Mesendoderm (in vitro differentiated cells): Measurements from ENCODE around the gene RHOB.

ENCODE experiments used
- DNase-seq: peaks from one replicate; pipeline ENCODE4 v3.0.0; 2013
- H2AK5ac ChIP-seq: 2 replicates; pipeline ENCODE4 v1.6.1; 2013; ENCODE audit warnings: low read length, inconsistent platforms
- H2BK120ac ChIP-seq: 2 replicates; pipeline ENCODE4 v1.6.1; 2013; ENCODE audit warnings: low read depth, mild to moderate bottlenecking, low read length, moderate library complexity, mixed read lengths
- H2BK15ac ChIP-seq: replicated peaks from 2 replicates; pipeline ENCODE4 v1.6.1; 2013; ENCODE audit warnings: low read depth, mild to moderate bottlenecking, moderate library complexity
- H2BK5ac ChIP-seq: 2 replicates; pipeline ENCODE4 v1.6.1; 2013; ENCODE audit warnings: low read length, inconsistent platforms
- H3K18ac ChIP-seq: 2 replicates; pipeline ENCODE4 v1.6.1; 2013; ENCODE audit warnings: mild to moderate bottlenecking, low read length, mixed read lengths
- H3K23ac ChIP-seq: one replicate; pipeline ENCODE4 v1.6.1; 2013; ENCODE audit warnings: low read length
- H3K27ac ChIP-seq: 2 replicates; pipeline ENCODE4 v1.5.1; 2013; ENCODE audit warnings: low read depth, mild to moderate bottlenecking, inconsistent platforms, low read length, moderate library complexity
- H3K27me3 ChIP-seq: 2 replicates; pipeline ENCODE4 v1.6.1; 2013; ENCODE audit warnings: low read length, control low read depth, mild to moderate bottlenecking, inconsistent platforms; ENCODE audit not compliant: insufficient read depth, poor library complexity
- H3K36me3 ChIP-seq: 2 replicates; pipeline ENCODE4 v1.6.1; 2013; ENCODE audit warnings: low read length, inconsistent platforms; ENCODE audit not compliant: control insufficient read depth, insufficient read depth
- H3K4ac ChIP-seq: one replicate; pipeline ENCODE4 v1.6.1; 2013; ENCODE audit warnings: low read depth, mild to moderate bottlenecking, low read length, moderate library complexity
- H3K4me1 ChIP-seq: 2 replicates; pipeline ENCODE4 v1.6.1; 2013; ENCODE audit warnings: low read depth, low read length, inconsistent platforms; ENCODE audit not compliant: control insufficient read depth
- H3K4me2 ChIP-seq: 2 replicates; pipeline ENCODE4 v1.6.1; 2013; ENCODE audit warnings: low read length
- H3K4me3 ChIP-seq: 2 replicates; pipeline ENCODE4 v1.5.1; 2013; ENCODE audit warnings: mild to moderate bottlenecking, low read length
- H3K56ac ChIP-seq: one replicate; pipeline ENCODE4 v1.6.1; 2013; ENCODE audit warnings: low read length
- H3K79me1 ChIP-seq: 2 replicates; pipeline ENCODE4 v1.6.1; 2013; ENCODE audit warnings: low read length, inconsistent platforms
- H3K79me2 ChIP-seq: 2 replicates; pipeline ENCODE4 v1.6.1; 2013; ENCODE audit warnings: mild to moderate bottlenecking, low read length; ENCODE audit not compliant: control insufficient read depth, insufficient read depth
- H3K9ac ChIP-seq: 2 replicates; pipeline ENCODE4 v1.6.1; 2013; ENCODE audit warnings: low read length, inconsistent platforms
- H4K5ac ChIP-seq: one replicate; pipeline ENCODE4 v1.6.1; 2013; ENCODE audit warnings: low read length
- H4K8ac ChIP-seq: one replicate; pipeline ENCODE4 v1.6.1; 2013; ENCODE audit warnings: low read depth, mild to moderate bottlenecking, control low read depth, low read length, moderate library complexity
- WGBS: extraction: QIAGEN DNeasy Blood & Tissue Kit; methylation state at CpG from one replicate; pipeline ENCODE4 v1.1.7; 2013; ENCODE audit warnings: low lambda C conversion rate, missing lambda C conversion rate; ENCODE audit not compliant: insufficient coverage; ENCODE audit errors: extremely low coverage; 5-methylcytosine and 5-hydroxymethylcytosine counted together

Gene RHOB

DNA sequence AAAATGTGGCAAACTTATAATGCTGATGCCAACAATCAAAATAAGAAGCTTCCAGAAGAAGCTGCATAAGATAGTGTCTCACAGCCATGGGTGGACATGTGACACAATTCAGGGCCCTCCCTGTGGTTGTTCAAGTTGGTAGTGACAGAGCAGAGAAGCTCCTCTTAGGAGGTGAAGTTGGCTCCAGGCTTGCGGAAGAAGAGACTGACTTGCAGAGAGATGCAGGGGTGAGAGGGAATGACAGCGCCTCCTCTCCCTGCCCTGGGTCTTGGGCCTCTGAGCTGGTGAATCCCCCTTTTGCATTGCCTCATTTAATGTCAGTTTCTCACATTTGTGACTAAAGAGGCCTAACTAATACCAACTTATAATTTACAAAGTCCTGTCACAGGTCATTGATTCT is 23.0 kb upstream of the RHOB start:
- Histone ChIP-seq H3K4me3 (no peak overlapping the region), H2BK15ac (no peak overlapping the region), H3K4me1 (no peaks in the 10 kb centered on the region), H4K5ac (no peak overlapping the region), H3K27me3 (no peaks in the 10 kb centered on the region), H3K27ac (no peak overlapping the region), H3K36me3 (no peaks in the 10 kb centered on the region), H2BK120ac (no peak overlapping the region), H2AK5ac (no peak overlapping the region), H3K18ac (no peak overlapping the region), H2BK5ac (no peak overlapping the region), H3K23ac (no peak overlapping the region), H3K4me2 (no peak overlapping the region), H3K9ac (no peak overlapping the region), H3K56ac (no peak overlapping the region), H3K79me1 (no peaks in the 10 kb centered on the region), H3K4ac (no peak overlapping the region), H3K79me2 (no peaks in the 10 kb centered on the region), H4K8ac (no peak overlapping the region)
- no peak for DNase-seq
- WGBS = no CpG with 5 or more reads among the region's 2 CpGs

DNA sequence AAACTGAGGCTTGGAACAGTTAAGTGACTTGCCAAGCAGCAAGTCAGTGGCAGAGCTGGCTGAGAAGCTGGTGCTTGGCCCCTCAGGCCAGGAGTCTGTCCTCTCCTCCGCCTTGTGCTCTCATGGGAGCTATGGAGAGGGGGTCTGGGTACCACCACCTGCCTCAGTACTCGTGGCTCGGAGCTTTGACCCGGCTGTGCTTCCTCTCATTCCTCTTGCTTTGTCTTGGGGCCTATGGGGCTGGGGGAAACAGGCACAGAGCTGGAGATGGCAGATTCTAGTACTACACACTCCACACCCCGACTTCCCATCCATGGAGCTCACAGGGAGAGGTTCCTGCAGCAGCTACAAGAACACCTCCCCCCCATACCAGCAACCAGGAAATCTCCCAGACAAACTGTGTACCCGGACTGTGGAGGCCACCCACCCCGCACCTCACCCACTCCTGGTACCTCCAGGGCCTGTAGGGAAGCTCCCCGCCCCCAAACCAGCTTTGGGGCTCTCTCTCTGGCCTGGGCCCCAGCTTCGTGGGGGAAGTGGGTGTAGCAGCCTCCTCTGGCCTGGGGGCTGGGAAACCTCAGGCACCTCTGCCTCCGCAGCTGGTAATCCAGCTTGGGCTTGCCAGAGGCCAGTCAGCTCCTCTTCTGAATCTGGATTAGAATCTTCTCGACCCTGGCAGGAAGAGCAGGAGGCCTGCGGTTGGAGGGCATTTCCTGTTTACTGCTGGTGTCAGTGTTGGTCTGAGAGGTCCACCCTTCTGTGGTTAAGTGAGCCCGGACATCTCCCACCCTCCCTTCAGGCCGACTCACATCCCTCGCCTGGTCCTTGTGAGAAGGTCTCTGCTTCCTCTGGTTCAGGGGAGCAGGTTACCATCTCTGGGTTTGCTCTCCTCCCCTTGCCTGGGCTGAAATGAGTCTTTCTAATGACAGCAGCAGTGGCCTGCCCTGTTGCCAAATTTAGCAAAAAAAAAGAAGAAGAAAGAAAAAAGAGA is 22.3 kb upstream of the RHOB start:
- H3K27me3 ChIP-seq = no peaks in the 10 kb centered on the region
- DNase-seq = peak; percentile 19
- WGBS = no CpG with 5 or more reads among the region's 15 CpGs
- no peaks in the 10 kb centered on the region for H3K36me3 ChIP-seq
- H3K56ac ChIP-seq = peak overlapping the region; percentile 3
- no peak overlapping the region for H3K23ac ChIP-seq
- no peak overlapping the region for H2BK15ac ChIP-seq
- no peak overlapping the region for H2AK5ac ChIP-seq
- H3K4me1 ChIP-seq = no peaks in the 10 kb centered on the region
- H3K79me1 ChIP-seq = no peaks in the 10 kb centered on the region
- no peak overlapping the region for H3K4ac ChIP-seq
- no peak overlapping the region for H3K4me3 ChIP-seq
- no peak overlapping the region for H2BK5ac ChIP-seq
- no peak overlapping the region for H3K4me2 ChIP-seq
- no peak overlapping the region for H4K5ac ChIP-seq
- H2BK120ac ChIP-seq = no peak overlapping the region
- H3K18ac ChIP-seq = no peak overlapping the region
- no peak overlapping the region for H4K8ac ChIP-seq
- no peaks in the 10 kb centered on the region for H3K79me2 ChIP-seq
- H3K27ac ChIP-seq = no peak overlapping the region
- H3K9ac ChIP-seq = no peak overlapping the region

DNA sequence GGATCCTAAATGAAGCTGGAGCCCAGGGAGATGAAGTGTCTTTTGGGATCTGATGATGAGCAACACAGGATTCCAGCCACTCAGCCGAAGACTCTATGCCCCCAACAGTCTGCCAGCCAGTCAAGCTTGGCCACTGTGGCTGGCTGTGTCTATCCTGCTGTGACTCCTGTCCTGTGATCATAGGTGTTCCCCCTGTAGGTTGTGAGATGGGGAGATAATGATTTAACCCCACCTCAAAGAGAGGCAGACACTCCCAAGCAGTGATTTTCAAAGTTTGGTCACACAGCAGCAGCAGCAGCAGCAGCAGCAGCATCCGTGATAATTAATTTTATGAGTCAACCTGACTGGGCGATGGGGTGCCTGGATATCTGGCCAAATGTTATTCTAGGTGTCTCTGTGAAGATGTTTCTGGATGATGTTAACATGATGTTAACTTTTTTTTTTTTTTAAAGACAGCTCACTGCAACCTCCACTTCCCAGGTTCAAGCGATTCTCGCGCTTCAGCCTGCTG is 21.4 kb upstream of the RHOB start:
- Histone ChIP-seq H3K4me1 (no peaks in the 10 kb centered on the region), H3K36me3 (no peaks in the 10 kb centered on the region), H4K8ac (no peak overlapping the region), H2AK5ac (no peak overlapping the region), H3K4me2 (no peak overlapping the region), H3K27me3 (no peaks in the 10 kb centered on the region), H3K27ac (no peak overlapping the region), H3K18ac (no peak overlapping the region), H3K23ac (no peak overlapping the region), H2BK120ac (no peak overlapping the region), H3K56ac (no peak overlapping the region), H4K5ac (no peak overlapping the region), H3K79me2 (no peaks in the 10 kb centered on the region), H3K4ac (no peak overlapping the region), H3K9ac (no peak overlapping the region), H3K79me1 (no peaks in the 10 kb centered on the region), H3K4me3 (no peak overlapping the region), H2BK5ac (no peak overlapping the region), H2BK15ac (no peak overlapping the region)
- no CpG with 5 or more reads among the region's 6 CpGs for WGBS
- DNase-seq = no peak

DNA sequence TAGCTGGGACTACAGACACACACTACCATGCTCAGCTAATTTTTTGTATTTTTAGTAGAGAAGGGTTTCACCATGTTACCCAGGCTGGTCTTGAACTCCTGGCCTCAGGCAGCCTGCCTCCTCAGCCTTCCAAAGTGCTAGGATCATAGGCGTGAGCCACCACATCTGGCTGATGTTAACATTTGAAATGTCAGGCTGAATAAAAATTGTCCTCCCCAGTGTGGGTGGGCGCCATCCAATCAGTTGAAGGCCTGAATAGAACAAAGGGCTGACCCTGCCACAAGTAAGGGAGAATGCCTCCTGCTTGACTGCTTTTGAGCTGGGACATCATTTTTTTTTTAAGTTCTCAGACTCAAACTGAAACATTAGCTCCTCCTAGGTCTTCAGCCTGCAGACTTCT is 21.0 kb upstream of the RHOB start:
- no peak overlapping the region for H3K4me3 ChIP-seq
- H4K8ac ChIP-seq = no peak overlapping the region
- no peak overlapping the region for H2BK120ac ChIP-seq
- no peaks in the 10 kb centered on the region for H3K36me3 ChIP-seq
- no peak overlapping the region for H2BK15ac ChIP-seq
- no peak overlapping the region for H3K27ac ChIP-seq
- no peak overlapping the region for H3K18ac ChIP-seq
- no peak overlapping the region for H3K56ac ChIP-seq
- H3K4me1 ChIP-seq = no peaks in the 10 kb centered on the region
- DNase-seq = no peak
- H3K23ac ChIP-seq = no peak overlapping the region
- no peaks in the 10 kb centered on the region for H3K27me3 ChIP-seq
- H3K79me1 ChIP-seq = no peaks in the 10 kb centered on the region
- no CpG with 5 or more reads among the region's 2 CpGs for WGBS
- H4K5ac ChIP-seq = no peak overlapping the region
- H3K9ac ChIP-seq = no peak overlapping the region
- H3K4ac ChIP-seq = no peak overlapping the region
- no peak overlapping the region for H2AK5ac ChIP-seq
- H3K4me2 ChIP-seq = no peak overlapping the region
- H3K79me2 ChIP-seq = no peaks in the 10 kb centered on the region
- no peak overlapping the region for H2BK5ac ChIP-seq

DNA sequence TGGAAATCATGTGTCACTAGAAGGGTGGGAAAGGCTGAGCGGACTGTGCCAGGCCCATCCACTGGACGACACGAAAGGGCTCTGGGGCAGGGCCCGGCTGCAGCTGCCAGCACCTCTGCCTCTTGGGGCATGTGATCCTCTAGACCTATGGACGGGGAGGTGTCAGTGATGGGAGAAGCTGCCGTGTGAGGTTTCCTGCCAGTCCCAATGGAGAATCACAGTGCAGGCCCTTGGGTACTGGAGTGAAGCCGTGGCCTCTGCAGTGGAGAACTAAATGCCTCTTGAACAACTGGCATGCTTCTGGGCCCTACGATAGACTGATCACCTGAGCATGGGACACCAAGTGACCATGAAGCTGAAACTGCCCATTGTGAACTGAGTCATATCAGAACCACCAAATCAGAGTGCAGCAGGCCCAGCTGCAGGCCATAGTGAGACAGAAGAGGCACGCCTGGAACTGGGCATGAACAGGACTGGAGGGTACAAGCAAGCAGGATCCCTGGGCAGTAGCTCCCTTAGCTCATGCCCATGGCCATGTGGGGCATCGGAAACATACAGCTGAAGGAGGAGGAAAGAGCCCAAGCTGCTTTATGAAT is 18.8 kb upstream of the RHOB start:
- Histone ChIP-seq H4K8ac (no peak overlapping the region), H3K23ac (no peak overlapping the region), H3K4me3 (no peak overlapping the region), H3K4me2 (no peak overlapping the region), H2BK120ac (no peak overlapping the region), H3K9ac (no peak overlapping the region), H3K4ac (no peak overlapping the region), H2AK5ac (no peak overlapping the region), H2BK5ac (no peak overlapping the region), H2BK15ac (no peak overlapping the region), H3K79me2 (no peaks in the 10 kb centered on the region), H3K27me3 (no peaks in the 10 kb centered on the region), H3K4me1 (no peaks in the 10 kb centered on the region), H3K79me1 (no peaks in the 10 kb centered on the region), H3K36me3 (no peaks in the 10 kb centered on the region), H3K56ac (no peak overlapping the region), H4K5ac (no peak overlapping the region), H3K27ac (no peak overlapping the region), H3K18ac (no peak overlapping the region)
- no peak for DNase-seq
- WGBS = no CpG with 5 or more reads among the region's 10 CpGs
